AG04449 (cell line): ENCODE results near the gene FAM89A.
"Not testable (repeated sequence)": the region's sequence is repeated elsewhere in the genome, so short reads cannot be mapped to it uniquely, and the experiment has no call there.

Experiments
- CTCF ChIA-PET: fragments of 350-600 bp; formaldehyde crosslinking; extraction: SDS; loops from one replicate; lab custom pipeline; 2021; ENCODE audit warnings: antibody characterized with exemption; lab: Yijun Ruan, JAX
- POLR2A ChIA-PET: fragments of 400-600, 350-600 bp; formaldehyde crosslinking; extraction: SDS; loops from one replicate; lab custom pipeline; 2020; ENCODE audit warnings: antibody characterized with exemption, inconsistent platforms; lab: Yijun Ruan, JAX
- DNase-seq: peaks from one replicate; pipeline ENCODE4 v3.0.0-alpha.2; 2010; ENCODE audit warnings: low read depth, low spot score
- H3K4me3 ChIP-seq: 2 replicates; pipeline ENCODE4 v1.5.1; 2011; ENCODE audit warnings: low read depth, mild to moderate bottlenecking, control low read depth, low read length
- TF ChIP-seq, protein P1 (sequence below): IDR thresholded peaks from one replicate; pipeline ENCODE4 v1.5.1; 2011; ENCODE audit warnings: mild to moderate bottlenecking, moderate library complexity, low read length, control low read depth, inconsistent platforms; ENCODE audit not compliant: insufficient read depth; ENCODE audit errors: missing control alignments

FAM89A gene

DNA sequence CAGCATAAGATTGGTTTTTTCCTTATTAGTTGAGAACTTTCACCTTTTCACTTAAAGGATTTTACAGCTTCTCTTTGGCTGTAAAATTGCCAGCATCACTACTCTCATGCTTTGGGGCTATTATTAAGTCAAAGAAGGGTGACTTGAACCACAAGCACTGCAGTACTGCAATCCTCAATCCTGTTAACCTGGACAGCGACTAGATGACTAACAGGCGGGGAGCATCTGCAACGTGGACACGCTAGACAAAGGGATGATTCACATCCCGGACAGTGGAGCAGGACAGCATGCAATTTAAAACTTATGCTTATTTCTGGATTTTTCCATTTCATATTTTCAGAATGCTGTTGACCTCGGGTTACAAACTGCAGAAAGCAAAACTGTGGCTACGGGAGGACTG lies 53.1 kb downstream of the FAM89A start:
- H3K4me3 ChIP-seq: no peak overlapping the region
- peak; percentile 23 for DNase-seq
- TF ChIP-seq, protein P1, sequence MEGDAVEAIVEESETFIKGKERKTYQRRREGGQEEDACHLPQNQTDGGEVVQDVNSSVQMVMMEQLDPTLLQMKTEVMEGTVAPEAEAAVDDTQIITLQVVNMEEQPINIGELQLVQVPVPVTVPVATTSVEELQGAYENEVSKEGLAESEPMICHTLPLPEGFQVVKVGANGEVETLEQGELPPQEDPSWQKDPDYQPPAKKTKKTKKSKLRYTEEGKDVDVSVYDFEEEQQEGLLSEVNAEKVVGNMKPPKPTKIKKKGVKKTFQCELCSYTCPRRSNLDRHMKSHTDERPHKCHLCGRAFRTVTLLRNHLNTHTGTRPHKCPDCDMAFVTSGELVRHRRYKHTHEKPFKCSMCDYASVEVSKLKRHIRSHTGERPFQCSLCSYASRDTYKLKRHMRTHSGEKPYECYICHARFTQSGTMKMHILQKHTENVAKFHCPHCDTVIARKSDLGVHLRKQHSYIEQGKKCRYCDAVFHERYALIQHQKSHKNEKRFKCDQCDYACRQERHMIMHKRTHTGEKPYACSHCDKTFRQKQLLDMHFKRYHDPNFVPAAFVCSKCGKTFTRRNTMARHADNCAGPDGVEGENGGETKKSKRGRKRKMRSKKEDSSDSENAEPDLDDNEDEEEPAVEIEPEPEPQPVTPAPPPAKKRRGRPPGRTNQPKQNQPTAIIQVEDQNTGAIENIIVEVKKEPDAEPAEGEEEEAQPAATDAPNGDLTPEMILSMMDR: no peak
- ChIA-PET POLR2A (interaction anchor here (0.7 kb wide), 1 partner anchor 8 kb away, joined by 3 read pairs; the partner anchor contains the start of genes ARV1 and TTC13), CTCF (interaction anchor here (1.4 to 2.5 kb wide), 3 partner anchors 12 to 220 kb away, joined by 3 to 10 read pairs (median 3); no protein-coding TSS in a partner anchor)

DNA sequence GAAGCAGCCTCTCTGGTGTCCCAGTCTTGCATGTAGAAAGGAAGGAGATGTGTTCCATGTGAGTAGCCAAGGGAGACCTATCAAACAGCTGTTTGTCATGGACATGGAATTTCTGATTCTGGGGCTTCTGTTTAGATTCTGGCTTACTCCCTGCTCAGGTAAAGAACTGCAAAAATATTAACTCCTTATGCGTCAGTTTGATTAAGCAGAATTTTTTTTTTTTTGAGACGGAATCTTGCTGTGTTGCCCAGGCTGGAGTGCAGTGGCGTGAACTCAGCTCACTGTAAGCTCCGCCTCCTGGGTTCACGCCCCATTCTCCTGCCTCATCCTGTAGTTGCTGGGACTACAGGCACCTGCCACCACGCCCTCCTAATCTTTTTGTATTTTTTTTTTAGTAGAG lies 54.3 kb downstream of the FAM89A start:
- no peak for DNase-seq
- ChIA-PET POLR2A (no interaction called here), CTCF (interaction anchor here (1.5 kb wide), 1 partner anchor 221 kb away, joined by 3 read pairs; no protein-coding TSS in a partner anchor)
- H3K4me3 ChIP-seq: no peak overlapping the region
- TF ChIP-seq, protein P1: no peak

DNA sequence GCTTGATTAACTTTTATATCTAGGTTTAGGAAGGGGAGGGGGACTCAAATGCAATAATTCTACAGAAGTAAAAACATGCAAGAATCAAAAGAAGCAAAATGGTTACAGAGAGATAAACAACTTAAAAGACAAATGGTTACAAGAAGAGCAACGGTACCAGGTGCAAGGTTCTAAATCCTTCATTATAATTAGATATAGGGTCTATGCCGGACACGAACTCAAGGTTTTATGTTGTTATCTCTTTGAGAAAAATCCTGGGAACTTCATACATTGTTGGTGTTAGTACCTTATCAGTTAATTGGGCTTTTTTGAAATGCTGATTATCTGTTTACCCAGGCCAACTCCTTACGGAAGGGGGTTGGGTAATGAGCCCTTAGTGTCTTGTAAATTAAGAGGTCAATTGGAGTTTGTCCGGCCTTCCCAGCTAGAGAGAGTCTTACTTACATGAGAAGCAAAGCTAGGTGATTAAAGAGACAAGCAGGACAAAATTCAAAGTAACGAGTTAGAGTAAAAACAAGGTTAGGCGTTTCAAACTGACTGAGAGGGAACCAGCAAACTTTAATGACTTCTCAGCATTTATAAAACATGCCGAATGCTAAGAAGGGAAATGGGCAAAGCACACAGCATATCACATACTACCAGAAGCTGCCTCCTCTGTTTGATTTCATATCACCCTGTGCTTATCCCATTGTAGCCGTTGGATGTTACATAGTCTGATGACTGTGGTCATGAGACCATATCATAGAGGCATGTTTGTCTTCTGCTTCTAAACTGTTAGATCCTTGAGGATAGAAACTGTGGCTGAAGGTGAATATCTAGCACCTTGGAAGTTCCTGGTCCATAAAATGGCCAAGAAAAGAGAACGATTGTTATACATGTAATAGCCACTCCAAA lies 55.2 kb downstream of the FAM89A start:
- CTCF ChIA-PET, H3K4me3 ChIP-seq, POLR2A ChIA-PET, DNase-seq: not testable (repeated sequence)

DNA sequence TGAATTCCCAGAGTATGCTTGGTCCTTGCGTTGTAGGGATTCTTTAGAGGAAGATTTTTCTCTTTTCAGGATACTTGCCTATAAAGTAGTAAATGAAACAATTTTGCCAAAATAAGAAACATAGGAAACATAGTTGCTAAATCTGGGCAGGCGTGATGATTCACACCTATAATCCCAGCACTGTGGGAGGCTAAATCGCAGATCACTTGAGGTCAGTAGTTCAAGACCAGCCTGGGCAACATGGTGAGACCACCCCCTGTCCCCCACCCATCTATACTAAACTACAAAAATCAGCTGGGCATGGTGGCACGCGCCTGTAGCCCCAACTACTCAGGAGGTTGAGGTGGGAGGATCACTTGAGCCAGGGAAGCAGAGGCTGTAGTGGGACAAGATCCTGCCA lies 56.2 kb downstream of the FAM89A start:
- POLR2A ChIA-PET: no interaction called here

DNA sequence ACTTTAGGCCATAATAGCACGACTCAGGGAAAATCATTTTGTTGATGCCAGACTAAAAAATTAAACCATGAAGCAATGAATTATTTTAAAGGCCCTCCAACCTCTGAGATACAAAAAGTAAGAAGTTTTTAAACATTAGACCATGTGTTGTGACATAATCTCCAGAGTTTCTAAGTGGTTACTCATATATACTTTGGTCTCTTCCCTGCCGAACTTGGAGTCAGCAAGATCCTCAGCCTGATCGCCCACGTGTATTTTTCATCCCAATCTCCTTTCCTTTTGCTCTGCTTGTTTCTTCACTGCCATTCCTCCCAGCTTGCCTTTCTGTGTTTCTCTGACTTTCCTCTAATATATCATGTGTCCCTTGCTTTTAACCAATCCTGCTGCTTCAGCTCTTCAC lies 57.4 kb downstream of the FAM89A start:
- ChIA-PET CTCF (interaction anchor here (1.5 to 1.9 kb wide), 3 partner anchors 185 to 228 kb away, joined by 4 to 9 read pairs (median 7); no protein-coding TSS in a partner anchor), POLR2A (no interaction called here)
- peak; percentile 45 for DNase-seq
- H3K4me3 ChIP-seq: no peak overlapping the region
- TF ChIP-seq, protein P1: no peak

More for the DNA sequence above, 56.2 kb downstream of the FAM89A start:
- no peak for DNase-seq
- H3K4me3 ChIP-seq: no peak overlapping the region
- TF ChIP-seq, protein P1: no peak
- CTCF ChIA-PET: interaction anchor here (1.9 kb wide), 1 partner anchor 227 kb away, joined by 9 read pairs; no protein-coding TSS in a partner anchor

DNA sequence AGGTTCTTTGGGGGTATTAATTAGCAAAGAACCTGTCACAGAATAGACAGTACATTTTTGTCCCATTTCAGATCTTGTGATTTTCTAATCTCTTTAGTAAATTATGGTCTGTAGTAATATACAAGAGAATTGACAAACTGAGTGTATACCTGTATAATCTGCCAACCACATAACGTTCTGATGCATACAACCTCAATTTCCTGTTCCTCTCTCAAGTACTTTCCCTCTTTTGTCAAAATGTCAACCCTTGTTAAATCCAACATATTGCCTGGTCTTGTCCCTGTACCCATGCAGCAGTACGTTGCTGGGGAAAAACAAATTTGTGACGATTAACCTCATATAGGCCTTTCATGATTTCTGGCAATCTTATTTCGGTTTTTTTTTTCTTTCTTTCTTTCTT lies 60.1 kb downstream of the FAM89A start:
- DNase-seq: no peak
- POLR2A ChIA-PET: no interaction called here
- CTCF ChIA-PET: no interaction called here
- TF ChIP-seq, protein P1: no peak
- H3K4me3 ChIP-seq: peak overlapping the region; percentile 95
